Adrenal gland (tissue), 12 donors: Measurements from ENCODE around the gene ERO1A. TPM values are rescaled to one million over a fixed set of nuclear protein-coding genes. Genes with fewer than 3 reads are reported as not detected.
A peak's percentile ranks its signal among the peaks of the same experiment; 100 is the strongest.

Source experiments
- DNase-seq, 7 donors: peaks; one replicate each; pipeline ENCODE4 v3.0.0-alpha.2; 2019 to 2020
- H3K27ac ChIP-seq, 5 donors: fragments of 200-600 bp; sonication (generic) in 4 of 5; 1 replicate in 3 of 5; 2 replicates in 2 of 5; pipeline versions ENCODE4 v1.5.1 to v1.8.0; 2016 to 2020; ENCODE audit warnings: mild to moderate bottlenecking in 1 of 5
- H3K27me3 ChIP-seq: fragments of 200-600 bp; 2 replicates; pipeline ENCODE4 v1.8.0; 2021
- H3K36me3 ChIP-seq, 2 donors: fragments of 200-600 bp; replicated peaks in 1 of 2; 1 replicate in 1 of 2; 2 replicates in 1 of 2; pipeline versions ENCODE4 v1.5.1 to v1.8.0; 2018 to 2022
- H3K4me1 ChIP-seq, 2 donors: fragments of 200-600 bp; replicated peaks in 1 of 2; 1 replicate in 1 of 2; 2 replicates in 1 of 2; pipeline versions ENCODE4 v1.5.1 to v1.8.0; 2018 to 2021
- H3K4me3 ChIP-seq, 4 donors: fragments of 200-600 bp; sonication (generic) in 3 of 4; one replicate each; pipeline ENCODE4 v1.5.1; 2016 to 2018
- H3K9me3 ChIP-seq, 3 donors: fragments of 200-600 bp; sonication (generic) in 1 of 3; replicated peaks in 1 of 3; 1 replicate in 2 of 3; 2 replicates in 1 of 3; pipeline versions ENCODE4 v1.5.1 to v1.8.0; 2016 to 2021
- CTCF ChIP-seq, 6 experiments: fragments of 450-650 bp in 4 of 6; fragments of 200-600 bp in 2 of 6; sonication (generic) in 1 of 6; IDR thresholded peaks; 1 replicate in 5 of 6; 2 replicates in 1 of 6; pipeline versions ENCODE4 v1.5.1 to v1.8.0; 2016 to 2021; ENCODE audit warnings: antibody characterized with exemption in 6 of 6, mild to moderate bottlenecking in 2 of 6, moderate library complexity in 1 of 6
- POLR2A ChIP-seq, 2 donors: fragments of 450-650 bp; IDR thresholded peaks; one replicate each; pipeline ENCODE4 v1.6.1; 2017; ENCODE audit warnings: antibody characterized with exemption in 2 of 2, mild to moderate bottlenecking in 2 of 2, moderate library complexity in 1 of 2
- WGBS, 4 donors: extraction: QIAGEN DNeasy Blood & Tissue Kit in 2 of 4; methylation state at CpG; one replicate each; pipeline versions ENCODE4 v1.1.5 to v1.1.7; 2013 to 2017; 5-methylcytosine and 5-hydroxymethylcytosine counted together
- intact Hi-C, 2 donors: fragments of 100-400 bp; cut with DNase I; formaldehyde crosslinking; loops; one replicate each; pipeline versions ENCODE4 v1.14.1 to v1.15.0; 2022 to 2023
- polyA plus RNA-seq, 3 donors: library from polyadenylated mRNA; stranded (reverse); fragments of 200-250 nt in 2 of 3; fragments of 350-450 nt in 1 of 3; fragmentation: Illumina TruSeq in 1 of 3; extraction: RNeasy Lipid Tissue Mini Kit (QIAGEN cat#74804) in 1 of 3; gene quantifications; one replicate each; pipeline ENCODE4 v1.2.3, GENCODE V29; 2013 to 2014
- total RNA-seq, 9 donors: library from RNA; depleted of rRNA in 4 of 9; stranded (reverse); fragments of >200 nt in 4 of 9; fragments of 120-200 nt in 1 of 9; fragmentation: NEBNext Ultra II Directional in 1 of 9; extraction: Animal tissue kit (Norgen Biotek cat#: 25700) in 1 of 9; gene quantifications; one replicate each; pipeline versions ENCODE4 v1.1.0 to v1.2.4, GENCODE V29; 2013 to 2023
- donor health status: healthy with polysubstance abuse.
- donor health status: Bipolar disorder and iron deficiency.
- donor health status: DM: yes; HTN: yes; CAD: no.
- donor health status: DM: no; HTN: no; CAD: no.
- donor health status: DM: no; HTN: no; CAD: no.
- donor health status: DM: yes; HTN: yes; CAD: no.

Gene ERO1A
- total and polyA plus RNA-seq, 12 donors: 8.8 to 35.2 (median 22.2) TPM

- no peak overlapping the region for H3K27ac ChIP-seq
- TF ChIP-seq POLR2A (IDR thresholded peaks at IDR 0.05) (no peak), CTCF (IDR thresholded peaks at IDR 0.05) (no peak)
- WGBS, 4 donors: 95 to 98% (median 96%) methylated on average over 6 of the region's 6 CpGs
- no peaks in the 10 kb centered on the region for H3K27me3 ChIP-seq
- peaks cover 0 to 95% of the 10 kb centered on the region in 2 donors for H3K36me3 ChIP-seq
- intact Hi-C loops: loop anchor here in 1 of 2 donors (10.0 kb wide), 1 partner anchor 161 kb away; the partner anchor contains the start of genes GPR137C and TXNDC16
- H3K9me3 ChIP-seq: no peaks in the 10 kb centered on the region
- DNase-seq: no peak
- peaks cover 0 to 6% of the 10 kb centered on the region in 2 donors for H3K4me1 ChIP-seq
- H3K4me3 ChIP-seq: no peak overlapping the region
These were observed 20.8 kb upstream of the ERO1A start for GRCh38 chr14:52716155-52716554.

DNA sequence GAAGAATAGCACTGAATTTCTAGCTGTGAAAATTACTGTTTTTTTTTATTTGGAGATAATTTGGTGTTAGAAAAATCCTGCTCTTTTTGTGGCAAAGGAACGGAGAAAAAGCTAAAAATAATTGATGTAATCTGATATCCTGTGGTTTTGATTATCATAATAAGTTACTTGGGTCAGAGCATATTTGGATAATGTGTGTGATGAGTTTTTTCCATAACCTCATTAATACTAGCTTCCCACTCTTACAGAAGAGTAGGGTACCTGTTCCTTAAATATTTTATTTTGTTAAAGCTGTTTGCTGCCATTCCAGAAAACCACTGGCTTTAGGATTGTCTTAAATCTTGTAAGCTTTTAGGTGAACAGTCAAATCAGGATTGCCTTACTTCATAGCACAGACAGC is 16.3 kb upstream of the ERO1A start:
- TF ChIP-seq POLR2A (IDR thresholded peaks at IDR 0.05): no peak
- no peak for TF ChIP-seq CTCF (IDR thresholded peaks at IDR 0.05)
- Histone ChIP-seq H3K4me1 (peaks cover 7 to 38% of the 10 kb centered on the region in 2 donors), H3K27ac (peak overlapping the region in 1 of 5 donors; percentile 2), H3K9me3 (no peaks in the 10 kb centered on the region), H3K27me3 (no peaks in the 10 kb centered on the region), H3K4me3 (no peak overlapping the region), H3K36me3 (peaks cover 0 to 75% of the 10 kb centered on the region in 2 donors)
- intact Hi-C loops: loop anchor here in 1 of 2 donors (10.0 kb wide), 1 partner anchor 157 kb away; the partner anchor contains the start of genes GPR137C and TXNDC16
- no peak for DNase-seq
- WGBS, 4 donors: 20 to 36% (median 28%) methylated on average over 1 of the region's 1 CpG

DNA sequence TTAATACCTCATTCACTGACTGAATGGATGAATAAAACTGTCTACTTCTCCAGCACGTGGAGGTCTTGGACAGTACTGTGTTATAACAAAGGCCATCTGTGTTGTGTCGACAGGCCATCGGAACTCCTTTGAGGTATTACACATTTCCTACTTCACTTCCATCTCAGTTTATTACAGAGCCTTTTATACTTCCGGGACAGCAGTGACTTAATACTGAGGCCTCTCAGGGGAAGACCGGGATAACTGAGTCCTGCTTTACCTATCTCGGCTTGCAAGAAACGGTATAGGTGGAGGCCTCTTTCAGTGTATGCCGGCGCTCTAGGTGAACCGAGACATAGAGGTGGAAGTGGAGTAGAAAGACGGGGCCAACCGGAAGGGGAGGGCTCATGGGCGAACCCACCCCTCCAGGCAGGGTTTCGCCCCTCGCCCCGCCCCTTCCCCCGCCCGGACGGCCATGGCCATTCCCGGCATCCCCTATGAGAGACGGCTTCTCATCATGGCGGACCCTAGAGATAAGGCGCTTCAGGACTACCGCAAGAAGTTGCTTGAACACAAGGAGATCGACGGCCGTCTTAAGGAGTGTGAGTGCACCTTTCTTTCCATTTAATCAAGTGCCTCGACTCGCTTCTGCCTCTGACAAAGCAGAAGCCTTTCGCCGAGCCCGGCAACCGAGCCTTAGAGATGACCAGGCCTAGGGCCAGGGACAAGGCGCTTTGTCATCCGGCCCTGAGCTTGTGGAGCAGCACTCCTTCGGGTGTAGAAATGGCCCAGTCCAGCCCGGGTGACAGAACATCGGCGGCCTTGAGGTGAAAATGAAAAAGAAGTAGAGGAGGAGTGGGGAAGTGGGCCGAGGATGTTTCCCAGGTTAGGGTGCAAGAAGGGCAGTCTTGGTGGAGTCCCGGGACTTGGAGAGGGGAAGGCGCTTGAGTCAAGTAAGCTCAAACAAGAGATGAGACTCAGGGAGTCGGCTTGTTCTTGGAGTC is 11.7 kb upstream of the ERO1A start, which contains the start of gene PSMC6:
Gene PSMC6 (plus strand): TSS at position 477 of the 983 bp plus-strand sequence. CDS start 20 bp downstream, at position 497.
- 0 to 1% (median 1%) methylated on average over 18 to 43 of the region's 43 CpGs for WGBS, 4 donors
- Histone ChIP-seq H3K4me1 (peaks cover 7 to 38% of the 10 kb centered on the region in 2 donors), H3K27me3 (no peaks in the 10 kb centered on the region), H3K4me3 (peak within 1 kb of the TSS; percentile 3 to 90 (median 66)), H3K36me3 (peaks cover 0 to 28% of the 10 kb centered on the region in 2 donors), H3K27ac (peak within 1 kb of the TSS; percentile 83 to 96 (median 87)), H3K9me3 (no peaks in the 10 kb centered on the region)
- TF ChIP-seq CTCF (IDR thresholded peaks at IDR 0.05) (no peak), POLR2A (IDR thresholded peaks at IDR 0.05) (peak; percentile 37 to 78)
- DNase-seq: peak; percentile 95 to 98 (median 97)
- intact Hi-C loops: no loop called here

DNA sequence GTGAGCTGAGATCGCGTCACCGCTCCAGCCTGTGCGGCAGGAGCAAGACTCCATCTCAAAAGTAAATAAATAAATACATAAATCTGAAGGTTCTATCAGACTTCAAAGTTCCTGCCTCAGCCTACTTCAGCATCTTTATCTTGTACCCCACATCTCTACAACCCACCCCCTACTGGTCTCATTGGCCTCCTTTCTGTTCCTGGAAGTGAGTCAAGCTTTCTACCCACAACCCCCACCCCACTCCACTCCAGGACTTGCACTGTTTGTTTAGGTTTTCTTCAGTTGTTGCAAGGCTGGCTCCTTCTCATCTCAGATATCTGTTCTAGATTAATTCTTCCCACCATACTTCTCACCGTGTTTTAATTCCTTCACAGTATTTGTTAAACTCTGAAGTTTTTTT is 10.9 kb upstream of the ERO1A start:
- DNase-seq: no peak
- intact Hi-C loops: no loop called here
- WGBS, 4 donors: 89 to 93% (median 91%) methylated on average over 5 of the region's 5 CpGs
- peak overlapping the region in 1 of 4 donors; percentile 90 for H3K4me3 ChIP-seq
- TF ChIP-seq CTCF (IDR thresholded peaks at IDR 0.05) (no peak), POLR2A (IDR thresholded peaks at IDR 0.05) (no peak)
- H3K27me3 ChIP-seq: no peaks in the 10 kb centered on the region
- no peaks in the 10 kb centered on the region for H3K9me3 ChIP-seq
- H3K36me3 ChIP-seq: peaks cover 0 to 21% of the 10 kb centered on the region in 2 donors
- peaks cover 7 to 33% of the 10 kb centered on the region in 2 donors for H3K4me1 ChIP-seq
- H3K27ac ChIP-seq: peak overlapping the region; percentile 83 to 96 (median 87)
